NCI-H2107 treated with DMSO at 0.1 percent for 48 hours (cell line): Measurements from ENCODE around the gene PHYKPL.
"Not testable (repeated sequence)": the region's sequence is repeated elsewhere in the genome, so short reads cannot be mapped to it uniquely, and the experiment has no call there.

Source experiments
- DNase-seq: peaks from one replicate; lab custom pipeline; 2025; ENCODE audit not compliant: unreplicated experiment; lab: John Stamatoyannopoulos, UW

Gene PHYKPL

GRCh38 chr5:178265746-178266145, 33.1 kb upstream of the PHYKPL start:
- DNase-seq: no peak

GRCh38 chr5:178264044-178264443, 31.4 kb upstream of the PHYKPL start:
- DNase-seq: no peak

- DNase-seq: no peak
Observed at GRCh38 chr5:178261666-178262600, 29.3 kb upstream of the PHYKPL start.

- no peak for DNase-seq
Observed at GRCh38 chr5:178259623-178260536, 27.3 kb upstream of the PHYKPL start.

GRCh38 chr5:178257650-178258049, 25.0 kb upstream of the PHYKPL start:
- DNase-seq: no peak

- no peak for DNase-seq
Observed at GRCh38 chr5:178256746-178257145, 24.1 kb upstream of the PHYKPL start.

- DNase-seq: not testable (repeated sequence)
Observed at GRCh38 chr5:178253632-178254031, 21.0 kb upstream of the PHYKPL start.

- no peak for DNase-seq
Observed at GRCh38 chr5:178252258-178252657, 19.7 kb upstream of the PHYKPL start.

GRCh38 chr5:178250263-178250662, 17.7 kb upstream of the PHYKPL start:
- no peak for DNase-seq

- no peak for DNase-seq
Observed at GRCh38 chr5:178249191-178249989, 16.8 kb upstream of the PHYKPL start.

- no peak for DNase-seq
Observed at GRCh38 chr5:178248750-178249149, 16.1 kb upstream of the PHYKPL start.

- no peak for DNase-seq
Observed at GRCh38 chr5:178247481-178248456, 15.2 kb upstream of the PHYKPL start.

GRCh38 chr5:178246624-178247279, 14.2 kb upstream of the PHYKPL start:
- DNase-seq: no peak

- DNase-seq: no peak
Observed at GRCh38 chr5:178245389-178245788, 12.8 kb upstream of the PHYKPL start.

GRCh38 chr5:178244576-178244975, 12.0 kb upstream of the PHYKPL start:
- DNase-seq: no peak

GRCh38 chr5:178242416-178242815, 9.8 kb upstream of the PHYKPL start:
- no peak for DNase-seq

GRCh38 chr5:178241688-178242231, 9.2 kb upstream of the PHYKPL start:
- no peak for DNase-seq

GRCh38 chr5:178241231-178241663, 8.6 kb upstream of the PHYKPL start:
- no peak for DNase-seq

GRCh38 chr5:178240766-178241165, 8.2 kb upstream of the PHYKPL start:
- no peak for DNase-seq
